ENCODE results near the gene SLC1A5.

DNA sequence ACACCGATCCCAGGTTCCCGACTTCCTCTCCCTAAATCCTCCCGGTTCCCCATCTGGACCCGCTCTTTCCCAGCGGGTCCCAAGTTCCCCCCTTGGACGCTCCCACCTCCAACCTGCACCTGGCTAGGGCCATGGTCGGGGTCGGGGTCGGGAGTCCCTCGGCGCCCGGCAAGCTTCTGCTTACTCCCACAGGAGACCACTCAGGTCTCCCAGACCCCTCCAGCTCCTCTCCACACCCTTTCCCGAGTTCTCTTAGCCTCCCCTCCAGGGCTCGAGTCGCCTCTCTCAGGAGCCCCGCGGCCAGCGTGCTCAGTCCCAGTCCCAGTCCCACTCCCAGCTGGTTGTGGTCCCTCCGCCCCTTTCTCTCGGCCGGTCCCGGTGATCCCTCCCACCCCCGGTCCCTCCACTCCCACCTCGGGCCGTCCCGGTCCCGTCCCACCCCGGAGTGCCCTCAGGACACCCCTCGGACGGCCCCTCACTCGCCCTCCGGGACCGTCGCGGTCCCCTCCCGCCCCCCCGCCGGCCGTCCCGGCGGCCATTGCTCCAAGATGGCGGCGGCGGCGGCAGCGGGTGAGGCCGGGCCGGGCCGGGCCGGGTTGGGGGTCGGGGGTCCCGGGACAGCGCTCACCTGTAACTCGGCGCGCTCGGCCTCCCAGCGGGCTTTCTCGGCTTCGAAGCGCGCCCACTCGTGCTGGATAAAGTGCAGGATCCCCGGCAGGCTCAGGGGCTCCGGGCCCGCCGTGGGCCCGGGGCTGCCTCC is 42.7 kb downstream of the SLC1A5 start, which contains the start of gene FKRP:
- TF ChIP-seq, protein P1, sequence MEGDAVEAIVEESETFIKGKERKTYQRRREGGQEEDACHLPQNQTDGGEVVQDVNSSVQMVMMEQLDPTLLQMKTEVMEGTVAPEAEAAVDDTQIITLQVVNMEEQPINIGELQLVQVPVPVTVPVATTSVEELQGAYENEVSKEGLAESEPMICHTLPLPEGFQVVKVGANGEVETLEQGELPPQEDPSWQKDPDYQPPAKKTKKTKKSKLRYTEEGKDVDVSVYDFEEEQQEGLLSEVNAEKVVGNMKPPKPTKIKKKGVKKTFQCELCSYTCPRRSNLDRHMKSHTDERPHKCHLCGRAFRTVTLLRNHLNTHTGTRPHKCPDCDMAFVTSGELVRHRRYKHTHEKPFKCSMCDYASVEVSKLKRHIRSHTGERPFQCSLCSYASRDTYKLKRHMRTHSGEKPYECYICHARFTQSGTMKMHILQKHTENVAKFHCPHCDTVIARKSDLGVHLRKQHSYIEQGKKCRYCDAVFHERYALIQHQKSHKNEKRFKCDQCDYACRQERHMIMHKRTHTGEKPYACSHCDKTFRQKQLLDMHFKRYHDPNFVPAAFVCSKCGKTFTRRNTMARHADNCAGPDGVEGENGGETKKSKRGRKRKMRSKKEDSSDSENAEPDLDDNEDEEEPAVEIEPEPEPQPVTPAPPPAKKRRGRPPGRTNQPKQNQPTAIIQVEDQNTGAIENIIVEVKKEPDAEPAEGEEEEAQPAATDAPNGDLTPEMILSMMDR (IDR thresholded peaks at IDR 0.05), result no peak
- TF ChIP-seq POLR2A (IDR thresholded peaks at IDR 0.05), result no peak
